SK-N-SH treated with all-trans-retinoic acid at 6 μM for 48 hours (cell line): ENCODE measurements around the gene COBL.

ENCODE experiments used
- CSRNP3 ChIP-seq: fragments of 250-450 bp; sonication (Bioruptor Pico); IDR thresholded peaks from 2 replicates; pipeline ENCODE4 v1.5.1; 2021; ENCODE audit warnings: mild to moderate bottlenecking, moderate library complexity
- ESRRG ChIP-seq: fragments of 250-450 bp; sonication (Bioruptor Pico); IDR thresholded peaks from 2 replicates; pipeline ENCODE4 v1.6.1; 2021; ENCODE audit warnings: mild to moderate bottlenecking
- GLIS3 ChIP-seq: fragments of 250-450 bp; sonication (Bioruptor Pico); IDR thresholded peaks from 2 replicates; pipeline ENCODE4 v1.5.0; 2020; ENCODE audit warnings: mild to moderate bottlenecking, moderate library complexity
- ISL1 ChIP-seq: fragments of 250-450 bp; sonication (Bioruptor Pico); IDR thresholded peaks from 2 replicates; pipeline ENCODE4 v2.1.2; 2022; ENCODE audit warnings: mild to moderate bottlenecking, moderate library complexity
- OSR1 ChIP-seq: fragments of 250-450 bp; sonication (Bioruptor Pico); IDR thresholded peaks from 2 replicates; pipeline ENCODE4 v1.8.0; 2022; ENCODE audit warnings: moderate library complexity, mild to moderate bottlenecking, inconsistent platforms
- PATZ1 ChIP-seq: fragments of 250-450 bp; sonication (Bioruptor Pico); IDR thresholded peaks from 2 replicates; pipeline ENCODE4 v1.8.0; 2020; ENCODE audit warnings: mild to moderate bottlenecking, moderate library complexity, borderline replicate concordance
- RARB ChIP-seq: fragments of 250-450 bp; sonication (Bioruptor Pico); IDR thresholded peaks from 2 replicates; pipeline ENCODE4 v1.8.0; 2021; ENCODE audit warnings: mild to moderate bottlenecking, moderate library complexity
- SNAI2 ChIP-seq: fragments of 250-450 bp; sonication (Bioruptor Pico); IDR thresholded peaks from 2 replicates; pipeline ENCODE4 v1.5.0; 2020; ENCODE audit warnings: mild to moderate bottlenecking, moderate library complexity
- TSHZ2 ChIP-seq: fragments of 250-450 bp; sonication (Bioruptor Pico); IDR thresholded peaks from 2 replicates; pipeline ENCODE4 v1.5.0; 2020; ENCODE audit warnings: mild to moderate bottlenecking, moderate library complexity
- ZC3H10 ChIP-seq: fragments of 250-450 bp; sonication (Bioruptor Pico); IDR thresholded peaks from 2 replicates; pipeline ENCODE4 v1.5.1; 2021; ENCODE audit warnings: mild to moderate bottlenecking, moderate library complexity
- ZFP30 ChIP-seq: fragments of 450-650 bp; formaldehyde crosslinking; IDR thresholded peaks from 2 replicates; pipeline ENCODE4 v1.5.0; 2022; ENCODE audit warnings: mild to moderate bottlenecking, moderate library complexity
- ZNF565 ChIP-seq: fragments of 450-650 bp; formaldehyde crosslinking; conservative IDR thresholded peaks from 2 replicates; pipeline ENCODE4 v1.5.0; 2020; ENCODE audit warnings: low read depth, mild to moderate bottlenecking, moderate library complexity
- ZNF8 ChIP-seq: fragments of 450-650 bp; formaldehyde crosslinking; IDR thresholded peaks from 2 replicates; pipeline ENCODE4 v1.5.0; 2020; ENCODE audit warnings: mild to moderate bottlenecking, moderate library complexity

- TF ChIP-seq PATZ1 (CRISPR knock-in tag) = no peak
- TF ChIP-seq CSRNP3 (CRISPR knock-in tag) = no peak
- TF ChIP-seq ZFP30 (CRISPR knock-in tag) = no peak
- TF ChIP-seq OSR1 = no peak
- no peak for TF ChIP-seq ZC3H10 (CRISPR knock-in tag)
- TF ChIP-seq ESRRG = no peak
- no peak for TF ChIP-seq ZNF8 (CRISPR knock-in tag)
- no peak for TF ChIP-seq SNAI2 (CRISPR knock-in tag)
- TF ChIP-seq TSHZ2 (CRISPR knock-in tag) = no peak
- TF ChIP-seq GLIS3 = no peak
- no peak for TF ChIP-seq ISL1 (CRISPR knock-in tag)
- TF ChIP-seq ZNF565 (CRISPR knock-in tag) = no peak
- TF ChIP-seq RARB (CRISPR knock-in tag) = no peak
Measured at GRCh38 chr7:51229620-51230323, 86.8 kb downstream of the COBL start.
